ENCODE results near the gene SLC35F2.
"Not testable (repeated sequence)": the region's sequence is repeated elsewhere in the genome, so short reads cannot be mapped to it uniquely, and the experiment has no call there.

The SLC35F2 gene

DNA sequence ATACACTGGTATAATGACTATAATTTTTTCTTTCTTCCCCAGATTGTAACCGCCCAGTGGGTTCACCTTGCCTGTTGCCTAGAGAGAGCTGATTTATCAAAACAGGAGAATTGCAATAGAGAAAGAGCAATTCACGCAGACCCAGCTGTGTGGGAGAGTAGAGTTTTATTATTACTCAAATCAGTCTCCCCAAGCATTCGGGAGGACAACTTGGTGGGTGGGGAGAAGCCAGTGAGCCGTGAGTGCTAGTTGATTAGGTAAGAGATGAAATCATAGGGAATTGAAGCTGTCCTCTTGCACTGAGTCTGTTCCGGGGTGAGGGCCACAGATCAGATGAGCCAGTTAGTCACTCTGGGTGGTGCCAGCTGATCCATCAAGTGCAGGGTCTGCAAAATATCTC, 73.2 kb downstream of the SLC35F2 start:
- no peak for DNase-seq

DNA sequence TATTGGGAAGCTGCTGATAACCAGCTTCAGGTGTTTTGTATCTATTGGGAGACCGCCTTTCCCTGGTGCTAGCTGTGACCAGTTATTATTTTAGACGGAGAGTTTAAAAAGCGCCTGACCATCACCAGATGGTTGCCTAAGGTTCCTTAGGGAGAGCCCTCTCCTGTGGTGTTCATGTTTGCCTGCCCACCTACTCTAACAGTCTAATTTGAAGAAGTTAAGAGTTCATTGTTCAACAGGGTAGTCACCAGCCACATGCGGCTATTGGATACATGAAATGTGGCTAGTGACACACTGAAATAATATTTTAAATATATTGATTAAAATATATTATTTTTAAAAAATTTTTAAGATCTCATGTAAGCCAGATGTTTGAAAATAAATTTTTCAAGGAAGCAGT, 75.5 kb downstream of the SLC35F2 start:
- DNase-seq, result no peak

- no peak for DNase-seq
Observed at GRCh38 chr11:107780775-107781174, 77.8 kb downstream of the SLC35F2 start.

- no peak for DNase-seq
Observed at GRCh38 chr11:107780136-107780535, 78.5 kb downstream of the SLC35F2 start.

DNA sequence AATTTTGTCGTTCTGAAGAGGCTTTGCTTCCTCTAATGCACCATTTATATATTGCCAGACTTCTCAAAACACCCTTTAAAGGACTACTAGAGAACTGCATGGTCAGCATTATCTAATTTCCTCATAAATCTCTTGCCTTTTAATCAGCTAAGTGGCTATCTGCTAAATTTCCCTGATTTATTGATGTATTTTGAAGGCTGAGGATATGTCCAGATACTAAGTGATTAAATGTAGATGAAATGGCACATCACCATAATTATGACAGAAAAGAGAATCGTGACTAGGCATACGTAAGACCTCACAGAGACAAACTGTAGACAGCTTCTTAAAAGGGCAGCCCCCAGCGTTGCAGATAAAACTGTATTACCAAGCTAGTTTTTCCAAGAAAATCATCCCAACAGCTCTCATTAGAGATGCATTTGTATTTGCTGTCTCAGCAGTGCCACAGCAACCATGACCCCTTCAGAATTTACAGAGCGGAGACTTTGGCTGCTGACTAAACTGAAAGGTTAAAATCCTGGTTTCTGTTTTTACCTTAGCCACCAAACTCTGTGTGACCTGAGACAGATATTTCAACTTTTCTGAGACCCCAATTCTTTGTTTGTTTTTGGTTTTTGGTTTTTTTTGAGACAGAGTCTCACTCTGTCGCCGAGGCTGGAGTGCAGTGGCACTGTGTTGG, 79.6 kb downstream of the SLC35F2 start:
- DNase-seq, result no peak

DNA sequence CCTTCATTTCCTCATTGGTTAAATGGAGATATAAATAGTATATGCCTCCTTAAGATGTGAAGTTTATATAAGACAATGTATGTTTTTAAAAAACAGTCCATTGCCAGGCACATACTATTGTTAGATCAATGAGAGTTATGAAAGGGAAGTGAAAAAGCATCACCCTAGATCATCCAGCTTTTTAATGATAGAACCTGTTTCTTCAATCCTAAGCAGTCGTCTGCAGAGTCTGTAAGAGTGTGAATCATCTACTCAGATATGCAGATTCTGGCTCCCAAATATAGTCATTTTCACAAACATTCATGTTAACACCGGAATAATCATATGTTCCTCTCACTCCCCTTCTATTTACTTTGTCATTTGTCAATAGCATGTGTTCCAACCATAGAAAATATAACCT, 81.5 kb downstream of the SLC35F2 start:
- DNase-seq, result no peak

DNA sequence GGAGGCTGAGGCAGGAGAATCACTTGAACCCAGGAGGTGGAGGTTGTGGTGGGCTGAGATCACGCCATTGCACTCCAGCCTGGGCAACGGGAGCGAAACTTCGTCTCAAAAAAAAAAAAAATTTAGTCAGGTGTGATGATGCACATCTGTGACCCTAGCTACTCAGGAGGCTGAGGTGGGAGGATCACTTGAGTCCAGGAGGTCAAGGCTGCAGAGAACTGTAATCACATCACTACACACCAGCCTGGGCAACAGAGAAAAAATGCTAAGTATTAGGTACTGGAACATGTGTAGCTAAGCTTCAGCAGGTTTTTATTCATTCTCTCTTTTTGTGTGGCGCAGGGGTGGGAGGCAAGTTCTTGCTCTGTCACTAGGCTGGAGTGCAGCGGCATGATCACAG, 82.5 kb downstream of the SLC35F2 start:
- no peak for DNase-seq

GRCh38 chr11:107770551-107770951, 88.0 kb downstream of the SLC35F2 start:
- DNase-seq, result no peak

DNA sequence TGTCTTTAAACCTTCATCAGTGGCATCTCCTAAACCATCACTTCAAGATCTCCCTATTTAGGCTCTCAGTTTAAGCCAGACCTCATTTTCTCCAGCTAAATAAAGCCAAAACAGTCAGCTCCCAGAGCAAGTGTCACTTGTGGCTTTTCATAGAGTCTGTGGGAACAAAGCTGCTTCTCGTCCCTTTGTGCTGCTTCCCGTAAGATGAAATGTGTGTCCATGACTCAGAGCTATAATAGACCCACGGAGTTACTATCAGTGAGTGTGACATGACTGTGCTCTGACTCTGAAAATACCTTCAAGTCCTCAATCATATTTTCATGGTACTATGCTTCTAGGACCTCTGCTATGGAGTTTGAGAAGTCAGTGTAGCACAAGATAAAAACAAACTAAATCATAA, 89.4 kb downstream of the SLC35F2 start:
- no peak for DNase-seq

- DNase-seq, result not testable (repeated sequence)
Observed at GRCh38 chr11:107758719-107759355, 99.8 kb downstream of the SLC35F2 start.

DNA sequence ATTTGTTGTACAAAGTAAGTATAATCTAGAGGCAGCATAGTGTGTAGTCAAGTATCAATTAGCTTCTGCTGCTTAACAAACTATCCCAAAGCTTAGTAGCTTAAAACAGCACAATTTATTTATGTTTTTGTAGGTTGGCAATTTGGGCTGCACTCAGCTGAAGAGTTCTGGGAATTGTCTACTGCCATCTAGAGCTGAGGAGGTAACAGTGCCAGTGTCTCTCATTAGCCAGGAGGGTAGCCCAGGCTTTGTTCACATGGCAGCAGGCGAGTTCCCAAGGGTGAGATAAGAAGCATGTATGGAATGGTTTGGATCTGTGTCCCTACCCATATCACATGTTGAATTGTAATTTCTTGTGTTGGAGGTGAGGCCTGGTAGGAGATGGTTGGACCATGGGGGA, 100.9 kb downstream of the SLC35F2 start:
- no peak for DNase-seq

DNA sequence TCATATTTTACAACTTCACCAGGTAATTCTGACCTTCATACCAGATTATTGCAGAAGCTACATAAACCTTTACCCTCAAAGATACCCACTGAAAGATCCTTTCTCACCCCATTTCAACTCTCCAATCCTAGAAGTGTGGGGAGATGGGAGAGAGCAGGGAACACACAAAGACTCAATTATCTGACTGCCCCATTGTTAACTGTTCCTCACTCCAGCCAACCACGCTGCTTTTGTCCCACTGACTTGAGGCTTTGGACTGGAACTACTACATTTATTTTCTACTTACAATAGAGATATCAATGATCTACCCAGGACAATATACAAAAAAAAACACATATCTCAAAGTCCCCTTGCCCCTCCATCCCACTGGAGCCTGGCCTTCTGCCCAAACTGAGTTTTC, 102.0 kb downstream of the SLC35F2 start:
- no peak for DNase-seq

DNA sequence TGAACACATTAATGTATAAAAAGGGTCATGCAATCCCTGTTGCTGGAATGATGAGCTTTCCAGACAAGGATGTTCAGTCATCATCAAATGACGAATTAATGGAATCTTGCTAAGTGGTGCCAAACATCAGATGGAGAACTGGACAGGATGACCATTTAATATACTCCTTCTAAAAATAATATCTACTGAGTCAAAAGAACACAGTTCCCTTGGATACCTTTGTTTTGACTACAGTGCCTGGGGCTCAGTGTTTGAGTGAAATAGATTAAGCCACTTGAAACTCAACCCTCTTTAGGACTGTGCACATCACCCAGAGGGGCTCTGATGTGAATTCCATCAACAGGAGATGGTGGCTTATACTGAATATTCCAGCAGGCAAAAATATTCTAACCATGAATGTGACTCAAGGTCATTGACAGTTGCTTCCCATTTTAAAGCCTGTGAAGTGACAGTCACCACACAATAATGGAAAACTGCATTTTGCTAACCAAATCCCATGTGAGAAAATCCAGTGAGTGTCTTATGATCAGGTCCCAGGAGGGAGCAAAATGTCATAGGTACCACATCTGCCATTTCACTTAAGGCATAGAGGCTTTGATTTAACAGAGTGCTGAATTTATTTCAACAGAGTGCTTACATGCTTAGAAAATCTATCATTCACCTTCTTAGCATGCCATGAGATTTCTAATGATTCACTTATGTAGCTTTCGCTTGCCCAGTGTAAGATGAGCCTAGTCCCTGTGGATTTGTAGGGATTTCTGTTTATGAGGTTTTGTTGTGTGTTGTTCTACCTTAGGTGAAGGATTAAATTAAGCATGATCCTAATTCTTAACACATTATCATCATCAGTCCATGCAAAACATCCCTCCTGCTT, 105.4 kb downstream of the SLC35F2 start:
- DNase-seq, result no peak

- DNase-seq, result no peak
Observed at GRCh38 chr11:107752508-107752907, 106.1 kb downstream of the SLC35F2 start.

DNA sequence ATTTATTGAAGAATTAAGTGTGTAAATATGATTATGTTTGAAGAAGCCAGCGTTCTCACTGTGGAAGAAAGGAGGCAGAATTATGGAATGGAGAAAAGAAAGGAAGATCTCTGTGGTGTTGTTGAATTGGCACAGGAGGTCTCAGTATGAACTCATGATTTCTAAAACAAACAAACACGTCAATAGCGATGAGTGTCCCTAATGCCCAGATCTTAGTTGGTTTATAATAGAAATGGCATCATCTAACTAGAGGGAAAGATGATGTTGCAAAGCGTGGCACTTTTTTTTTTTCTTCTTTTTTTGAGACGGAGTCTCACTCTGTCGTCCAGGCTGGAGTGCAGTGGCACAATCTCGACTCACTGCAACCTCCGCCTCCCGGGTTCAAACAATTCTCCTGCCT, 107.5 kb downstream of the SLC35F2 start:
- DNase-seq, result no peak

- no peak for DNase-seq
Observed at GRCh38 chr11:107750313-107750712, 108.3 kb downstream of the SLC35F2 start.

DNA sequence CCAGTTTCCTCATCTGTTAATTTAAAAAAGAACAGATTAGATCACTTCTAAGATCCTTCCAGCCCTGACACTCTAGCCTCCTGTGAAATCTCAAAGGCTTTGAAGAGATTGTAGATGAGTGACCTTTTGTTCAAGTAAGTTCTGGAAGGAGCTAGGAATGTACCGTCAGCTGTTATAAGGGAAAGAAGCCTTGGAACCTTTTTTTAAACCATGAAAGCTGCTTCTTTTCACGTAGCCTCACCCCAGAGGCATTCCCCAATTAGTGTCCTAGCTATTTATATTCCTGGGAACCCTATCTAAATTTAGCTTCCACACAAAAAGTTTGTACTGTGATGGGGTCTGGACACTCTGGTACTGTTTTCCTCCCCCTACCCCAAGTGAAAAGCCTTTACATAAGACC, 111.0 kb downstream of the SLC35F2 start:
- DNase-seq, result no peak

DNA sequence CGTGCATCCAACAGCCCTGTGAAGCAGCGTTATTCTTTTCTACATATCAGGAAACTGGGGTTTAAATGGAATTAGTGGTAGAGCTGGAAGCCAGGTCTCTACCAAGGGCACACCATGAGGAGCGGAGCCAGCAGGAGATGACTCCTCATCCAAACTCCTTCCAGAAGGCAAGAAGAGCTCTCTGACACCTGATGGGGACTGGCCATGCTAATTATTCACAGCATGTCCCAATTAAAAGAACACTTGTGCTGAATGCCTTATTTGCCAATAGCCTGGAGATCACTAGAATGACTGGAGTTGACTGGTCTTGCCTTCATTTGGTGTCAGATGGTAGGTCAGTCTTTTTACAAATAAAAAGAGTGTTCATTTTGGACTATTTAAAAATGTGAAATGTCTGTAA, 113.9 kb downstream of the SLC35F2 start:
- no peak for DNase-seq

- DNase-seq, result no peak
Observed at GRCh38 chr11:107743191-107743590, 115.4 kb downstream of the SLC35F2 start.

DNA sequence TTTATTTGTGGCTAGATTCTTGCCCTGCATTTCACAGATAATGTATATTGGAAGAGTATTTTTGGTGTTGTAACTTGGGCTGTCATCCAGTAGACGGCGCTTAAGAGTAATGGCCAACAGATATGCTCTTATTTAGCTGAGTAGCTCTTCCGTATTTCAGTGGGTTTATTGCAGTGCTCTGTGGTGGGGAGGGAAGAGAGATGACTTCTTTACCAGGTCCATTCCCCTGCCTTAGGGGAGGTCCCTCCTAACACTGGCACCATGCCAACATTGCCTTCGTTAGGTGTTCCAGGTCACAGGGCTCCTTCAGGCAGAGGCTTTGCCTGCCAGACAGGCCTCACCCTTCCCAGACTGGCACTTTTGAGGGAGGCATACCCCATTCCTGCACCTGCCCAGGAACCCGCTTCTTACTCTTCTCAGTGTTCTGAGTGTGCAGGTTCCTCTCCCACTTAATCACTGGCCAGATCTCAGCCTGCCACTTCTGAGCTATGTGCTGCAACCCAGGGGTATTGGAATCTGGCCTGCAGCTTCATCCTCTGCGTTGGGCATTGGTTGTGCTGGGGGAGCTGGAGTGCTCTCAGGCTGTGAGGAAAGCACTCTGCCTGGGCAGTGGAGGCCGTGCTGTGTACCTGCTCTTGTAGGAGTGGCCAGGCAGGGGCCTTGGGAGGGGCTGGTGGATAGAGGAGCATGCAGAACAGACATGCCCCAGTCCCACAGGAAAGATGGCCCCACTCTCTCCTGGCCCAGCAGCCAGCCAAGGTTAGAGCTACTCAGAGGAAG, 117.4 kb downstream of the SLC35F2 start:
- DNase-seq, result peak; percentile 18

Data from CD4-positive, alpha-beta T cell treated with Interleukin-12 subunit alpha and Interleukin-12 subunit beta, for 1 hour (primary cell).